ENCODE results near the gene NT5M.
"Not testable (repeated sequence)": the region's sequence is repeated elsewhere in the genome, so short reads cannot be mapped to it uniquely, and the experiment has no call there.

Gene NT5M

GRCh38 chr17:17303010-17303846 is at the start of gene NT5M:
Gene NT5M, plus strand, starts transcription at chr17:17303373. Its CDS starts 178 bp downstream, at chr17:17303551.
- peak; percentile 41 for DNase-seq (ENCODE audit: low read depth)

GRCh38 chr17:17253406-17253805 is 49.8 kb upstream of the NT5M start:
- DNase-seq (ENCODE audit: low read depth): no peak

GRCh38 chr17:17254036-17254435 is 49.1 kb upstream of the NT5M start:
- no peak for DNase-seq (ENCODE audit: low read depth)

DNA sequence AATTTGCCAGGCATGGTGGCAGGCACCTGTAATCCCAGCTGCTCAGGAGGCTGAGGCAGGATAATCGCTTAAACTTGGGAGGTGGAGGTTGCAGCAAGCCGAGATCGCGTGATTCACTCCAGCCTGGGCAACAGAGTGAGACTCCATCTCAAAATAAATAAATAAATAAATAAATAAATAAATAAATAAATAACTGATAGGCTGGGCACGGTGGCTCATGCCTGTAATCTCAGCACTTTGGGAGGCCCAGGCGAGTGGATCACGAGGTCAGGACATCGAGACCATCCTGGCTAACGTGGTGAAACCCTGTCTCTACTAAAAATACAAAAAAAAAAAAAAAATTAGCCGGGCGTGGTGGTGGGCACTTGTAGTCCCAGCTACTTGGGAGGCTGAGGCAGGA is 47.5 kb upstream of the NT5M start:
- not testable (repeated sequence) for DNase-seq (ENCODE audit: low read depth)

GRCh38 chr17:17256316-17256715 is 46.9 kb upstream of the NT5M start:
- no peak for DNase-seq (ENCODE audit: low read depth)

DNA sequence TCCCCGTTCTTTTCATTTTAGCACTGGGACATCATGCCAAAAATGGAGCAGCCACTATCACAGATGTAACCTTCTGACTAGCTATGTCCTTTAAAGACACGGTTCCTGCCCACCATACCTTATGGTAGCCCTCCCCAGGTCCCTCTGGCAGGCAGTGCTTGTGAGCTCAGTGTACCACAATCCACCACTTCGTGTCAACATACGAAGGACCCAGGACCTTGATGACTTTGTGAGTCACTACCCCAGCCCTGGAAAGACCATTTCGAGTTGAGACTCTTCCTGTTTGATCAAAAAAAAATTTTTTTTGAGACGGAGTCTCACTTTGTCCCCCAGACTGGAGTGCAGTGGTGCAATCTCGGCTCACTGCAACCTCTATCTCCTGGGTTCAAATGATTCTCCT is 45.2 kb upstream of the NT5M start:
- DNase-seq (ENCODE audit: low read depth): no peak

- DNase-seq (ENCODE audit: low read depth): no peak
Measured at GRCh38 chr17:17258998-17259397, 44.2 kb upstream of the NT5M start.

DNA sequence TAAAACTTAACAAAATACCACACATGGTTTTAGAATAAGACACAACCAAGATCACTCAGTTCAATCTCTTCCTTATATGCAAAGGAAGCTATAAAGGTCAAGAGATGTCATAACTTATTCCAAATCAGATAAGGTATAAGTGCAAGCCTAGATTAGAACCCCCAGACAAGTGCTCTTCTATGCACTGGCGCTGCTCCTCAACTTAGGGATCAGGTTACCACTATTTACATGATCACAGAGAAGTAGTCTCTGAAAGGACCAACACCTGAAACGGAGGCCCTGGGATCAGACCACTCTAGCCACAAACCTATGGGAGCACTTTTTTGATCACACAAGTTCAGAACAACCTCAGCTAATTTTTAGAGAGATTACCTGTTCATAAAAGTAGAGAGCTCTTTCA is 38.7 kb upstream of the NT5M start:
- DNase-seq (ENCODE audit: low read depth): no peak

GRCh38 chr17:17269926-17270773 is 33.0 kb upstream of the NT5M start:
- DNase-seq (ENCODE audit: low read depth): no peak

- no peak for DNase-seq (ENCODE audit: low read depth)
Measured at GRCh38 chr17:17275971-17276370, 27.2 kb upstream of the NT5M start.

GRCh38 chr17:17277431-17277830 is 25.7 kb upstream of the NT5M start:
- not testable (repeated sequence) for DNase-seq (ENCODE audit: low read depth)

GRCh38 chr17:17279316-17279715 is 23.9 kb upstream of the NT5M start:
- no peak for DNase-seq (ENCODE audit: low read depth)

DNA sequence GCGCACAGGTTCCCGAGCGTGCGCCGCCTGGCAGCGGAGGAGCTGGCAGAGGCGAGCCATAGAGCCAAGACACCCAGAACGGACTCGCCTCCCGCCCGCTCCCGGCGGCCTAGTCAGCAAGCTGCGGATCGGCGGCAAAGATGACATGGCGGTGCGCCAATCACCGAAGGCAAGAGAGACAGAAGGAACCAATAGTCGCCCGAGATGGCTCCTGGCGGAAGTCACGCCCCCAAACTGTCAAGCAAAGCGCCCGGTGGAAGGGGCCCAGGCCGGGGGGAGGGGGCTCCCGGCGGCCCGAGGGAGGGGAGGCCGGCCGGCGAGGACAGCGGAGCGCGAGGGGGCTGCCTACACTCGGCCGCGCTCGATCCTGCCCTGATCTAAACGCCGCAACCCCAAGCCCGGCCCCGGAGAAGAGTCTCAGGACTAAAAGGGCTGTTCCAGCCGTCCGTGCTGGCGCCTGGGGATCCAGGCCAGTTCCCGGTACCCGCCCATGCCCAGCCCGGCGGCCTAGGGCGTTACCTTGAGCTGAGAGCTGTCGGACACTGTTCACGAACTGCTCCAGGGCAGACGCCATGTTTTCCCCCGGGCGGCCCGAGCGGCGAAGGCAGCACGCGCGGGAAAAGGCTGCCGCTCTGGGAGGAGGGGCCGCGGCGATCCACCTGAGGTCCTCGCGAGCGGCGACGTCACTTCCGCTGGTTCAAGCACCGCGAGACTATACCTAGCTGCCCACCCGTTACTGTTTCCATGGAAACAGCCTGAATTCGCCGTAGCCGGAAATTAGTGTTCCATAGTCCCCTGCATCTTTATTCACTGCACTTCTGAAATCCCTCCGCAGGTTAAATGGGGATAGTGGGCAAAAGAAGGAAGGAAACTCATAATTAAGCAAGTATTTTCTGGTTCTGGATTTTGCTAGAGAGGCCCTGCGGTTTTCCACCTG is 22.3 kb upstream of the NT5M start, which contains the start of gene COPS3:
Gene COPS3, minus strand, starts transcription at position 634 of the 937 bp plus-strand sequence. Its CDS starts 60 bp downstream, at position 574.
- DNase-seq (ENCODE audit: low read depth): peak; percentile 97

- DNase-seq (ENCODE audit: low read depth): no peak
Measured at GRCh38 chr17:17285951-17286350, 17.2 kb upstream of the NT5M start.

DNA sequence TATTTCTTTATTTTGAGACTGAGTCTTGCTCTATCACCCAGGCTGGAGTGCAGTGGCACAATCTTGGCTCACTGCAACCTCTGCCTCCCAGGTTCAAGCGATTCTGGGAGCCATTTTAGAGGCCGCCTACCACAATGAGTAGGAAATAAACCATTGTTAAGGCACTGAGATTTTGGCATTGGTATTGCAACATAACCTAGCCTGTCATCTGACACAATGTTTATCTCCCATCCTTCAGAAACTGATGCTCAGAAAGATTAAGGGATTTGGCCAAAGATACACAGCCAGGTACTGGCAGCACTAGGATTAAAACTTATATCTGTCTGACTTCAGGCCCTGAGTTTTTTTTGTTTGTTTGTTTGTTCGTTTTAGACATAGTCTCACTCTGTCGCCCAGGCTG is 14.1 kb upstream of the NT5M start:
- no peak for DNase-seq (ENCODE audit: low read depth)

DNA sequence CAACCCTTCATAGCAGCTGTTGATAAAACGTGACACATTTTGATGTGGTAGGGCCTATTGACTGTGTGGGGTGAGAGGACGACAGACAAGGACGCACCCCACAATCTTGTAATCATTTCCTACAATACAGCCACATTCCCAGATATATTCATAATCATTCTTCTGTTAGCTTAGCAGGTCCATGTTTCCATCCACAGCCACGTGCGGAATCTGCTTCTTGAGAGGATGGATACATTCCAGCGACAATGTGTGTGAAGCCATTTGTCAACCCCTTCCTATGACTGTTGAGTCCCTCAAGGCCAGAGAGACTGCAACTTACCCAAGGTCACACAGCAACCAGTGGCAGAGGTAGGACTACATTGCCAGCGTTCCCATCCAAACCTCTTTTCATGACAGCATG is 13.5 kb upstream of the NT5M start:
- no peak for DNase-seq (ENCODE audit: low read depth)

DNA sequence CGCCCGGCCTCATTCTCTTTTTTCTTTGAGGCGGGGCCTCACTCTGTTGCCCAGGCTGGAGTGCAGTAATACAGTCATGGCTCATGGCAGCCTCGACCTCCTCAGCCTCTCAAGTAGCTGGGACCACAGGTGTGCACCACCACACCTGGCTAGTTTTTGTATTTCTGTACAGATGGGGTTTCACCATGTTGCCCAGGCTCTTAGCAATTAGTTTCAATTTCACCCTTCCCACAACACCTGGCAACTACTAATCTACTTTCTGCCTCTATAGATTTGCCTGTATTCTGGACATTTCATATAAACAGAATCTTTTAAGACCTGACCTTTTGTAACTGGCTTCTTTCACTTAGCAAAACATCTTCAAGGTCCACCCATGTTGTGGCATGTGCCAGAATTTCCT is 8.0 kb upstream of the NT5M start:
- DNase-seq (ENCODE audit: low read depth): no peak

- no peak for DNase-seq (ENCODE audit: low read depth)
Measured at GRCh38 chr17:17297217-17297616, 6.0 kb upstream of the NT5M start.

DNA sequence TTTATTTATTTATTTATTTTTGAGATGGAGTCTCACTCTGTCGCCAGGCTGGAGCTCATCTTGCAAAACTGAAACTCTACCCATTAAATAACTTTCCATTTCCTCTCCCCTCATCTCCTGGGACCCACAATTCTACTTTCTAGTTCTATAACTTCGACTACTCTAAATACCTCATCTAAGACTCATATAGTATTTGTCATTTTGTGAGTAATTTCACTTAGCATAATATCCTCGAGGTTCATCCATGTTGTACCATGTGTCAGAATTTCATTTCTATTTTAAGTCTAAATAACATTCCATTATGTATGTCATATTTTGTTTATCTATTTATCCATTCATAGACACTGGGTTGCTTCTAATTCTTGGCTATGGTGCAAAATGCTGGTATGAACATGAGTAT is 5.1 kb upstream of the NT5M start:
- DNase-seq (ENCODE audit: low read depth): no peak

DNA sequence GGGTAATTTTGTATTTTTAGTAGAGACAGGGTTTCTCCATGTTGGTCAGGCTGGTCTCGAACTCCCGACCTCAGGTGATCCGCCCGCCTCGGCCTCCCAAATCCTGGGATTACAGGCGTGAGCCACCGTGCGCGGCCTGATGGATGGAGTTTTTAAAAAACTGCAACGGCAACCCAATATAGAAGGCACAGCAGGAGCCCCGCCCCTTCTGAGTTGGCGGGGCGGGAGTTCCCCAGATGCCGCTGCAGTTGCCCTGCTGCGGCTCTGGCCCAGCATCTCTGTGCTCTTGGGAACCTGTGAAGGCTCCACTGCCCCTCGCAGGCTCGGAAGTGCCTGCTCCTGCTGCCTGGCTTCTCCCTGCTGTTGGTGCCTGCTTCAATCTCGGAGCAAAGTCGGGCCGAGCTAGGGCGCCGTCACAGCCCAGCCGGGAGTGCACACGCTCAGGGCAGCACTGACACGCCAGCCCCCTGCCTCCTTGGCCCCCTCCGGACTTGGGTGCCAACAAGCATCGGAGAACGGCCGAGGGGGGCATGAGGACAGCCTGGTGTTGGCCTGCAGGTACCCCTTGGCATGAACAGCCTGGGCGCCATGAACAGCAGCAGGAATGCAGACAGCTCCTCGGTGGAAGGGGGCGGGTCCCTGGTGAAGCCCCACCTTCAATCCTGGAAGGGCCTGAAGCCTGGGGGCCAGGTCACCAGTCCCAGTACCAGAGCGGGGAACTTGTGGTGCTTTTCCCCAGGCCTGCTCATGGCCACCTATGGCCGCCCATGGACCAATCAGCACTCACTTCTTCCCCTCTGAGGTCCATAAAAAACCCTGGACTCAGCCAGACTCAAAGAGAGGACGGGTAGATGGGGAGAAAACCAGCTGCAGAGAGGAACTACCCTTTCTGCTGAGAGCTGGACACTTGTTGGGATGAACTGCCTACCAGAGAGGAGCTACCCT is 2.3 kb upstream of the NT5M start:
- no peak for DNase-seq (ENCODE audit: low read depth)

GRCh38 chr17:17301659-17302058 is 1.5 kb upstream of the NT5M start:
- DNase-seq (ENCODE audit: low read depth): not testable (repeated sequence)

Data from stimulated activated CD8-positive, alpha-beta memory T cell treated with anti-CD3 and anti-CD28 coated beads, Interleukin-12 subunit alpha, Interleukin-12 subunit beta, amount 100 ng/mL, for 1 hour (primary cell).